ENCODE data around the gene CYP39A1. TPM values are rescaled to one million over a fixed set of nuclear protein-coding genes. Genes with fewer than 3 reads are reported as not detected.

Gene CYP39A1
- total RNA-seq, 1 experiment from 2014 or later, result not detected

GRCh38 chr6:46618726-46619125, 33.9 kb downstream of the CYP39A1 start:
- H3K36me3 ChIP-seq (ENCODE audit: insufficient read depth, low read length, poor library complexity, severe bottlenecking), result no peaks in the 10 kb centered on the region
- intact Hi-C loops (cut with micrococcal nuclease; ENCODE audit: unreplicated experiment), result no loop called here
- TF ChIP-seq EZH2 (IDR thresholded peaks at IDR 0.05; ENCODE audit: borderline replicate concordance, low read depth, low read length, poor library complexity, severe bottlenecking), result no peak
- TF ChIP-seq CTCF (conservative IDR thresholded peaks at IDR 0.05; ENCODE audit: low read depth, low read length), result no peak
- H3K27ac ChIP-seq (ENCODE audit: low read depth, low read length, poor library complexity, severe bottlenecking), result no peak overlapping the region
- no peak for DNase-seq (ENCODE audit: low spot score)
- no peaks in the 10 kb centered on the region for H3K27me3 ChIP-seq (replicated peaks; ENCODE audit: insufficient read depth, low read depth, low read length, poor library complexity)
- no peak overlapping the region for H3K4me3 ChIP-seq (ENCODE audit: low read depth, low read length, poor library complexity, severe bottlenecking)
- no TSS peak for BruUV-seq (replicated peaks)
- ChIA-PET POLR2A (ENCODE audit: low non-redundant PET) (no interaction called here), CTCF (no interaction called here)
- no peaks in the 10 kb centered on the region for H3K4me1 ChIP-seq (ENCODE audit: insufficient read depth, low read length, poor library complexity, severe bottlenecking)
- H3K9me3 ChIP-seq (ENCODE audit: low read depth, low read length, poor library complexity, severe bottlenecking), result no peaks in the 10 kb centered on the region

- no peak for DNase-seq (ENCODE audit: low spot score)
- ChIA-PET CTCF (interaction anchor here (0.6 kb wide), 1 partner anchor 405 kb away, joined by 3 read pairs; no protein-coding TSS in a partner anchor), POLR2A (ENCODE audit: low non-redundant PET) (no interaction called here)
- intact Hi-C loops (cut with micrococcal nuclease; ENCODE audit: unreplicated experiment), result no loop called here
- Histone ChIP-seq H3K4me3 (ENCODE audit: low read depth, low read length, poor library complexity, severe bottlenecking) (no peak overlapping the region), H3K4me1 (ENCODE audit: insufficient read depth, low read length, poor library complexity, severe bottlenecking) (no peaks in the 10 kb centered on the region), H3K9me3 (ENCODE audit: low read depth, low read length, poor library complexity, severe bottlenecking) (no peaks in the 10 kb centered on the region), H3K27me3 (replicated peaks; ENCODE audit: insufficient read depth, low read depth, low read length, poor library complexity) (no peaks in the 10 kb centered on the region), H3K27ac (ENCODE audit: low read depth, low read length, poor library complexity, severe bottlenecking) (no peak overlapping the region), H3K36me3 (ENCODE audit: insufficient read depth, low read length, poor library complexity, severe bottlenecking) (no peaks in the 10 kb centered on the region)
- TF ChIP-seq CTCF (conservative IDR thresholded peaks at IDR 0.05; ENCODE audit: low read depth, low read length), result no peak
- TF ChIP-seq EZH2 (IDR thresholded peaks at IDR 0.05; ENCODE audit: borderline replicate concordance, low read depth, low read length, poor library complexity, severe bottlenecking), result no peak
- no TSS peak for BruUV-seq (replicated peaks)
These were observed 40.0 kb downstream of the CYP39A1 start for GRCh38 chr6:46612645-46613044.

GRCh38 chr6:46610862-46611553, 41.6 kb downstream of the CYP39A1 start:
- H3K36me3 ChIP-seq (ENCODE audit: insufficient read depth, low read length, poor library complexity, severe bottlenecking), result no peaks in the 10 kb centered on the region
- ChIA-PET POLR2A (ENCODE audit: low non-redundant PET) (interaction anchor here (0.6 kb wide), 1 partner anchor 29 kb away, joined by 5 read pairs; no protein-coding TSS in a partner anchor), CTCF (no interaction called here)
- H3K27ac ChIP-seq (ENCODE audit: low read depth, low read length, poor library complexity, severe bottlenecking), result no peak overlapping the region
- no peak overlapping the region for H3K4me3 ChIP-seq (ENCODE audit: low read depth, low read length, poor library complexity, severe bottlenecking)
- no peak for TF ChIP-seq CTCF (conservative IDR thresholded peaks at IDR 0.05; ENCODE audit: low read depth, low read length)
- no peak for TF ChIP-seq EZH2 (IDR thresholded peaks at IDR 0.05; ENCODE audit: borderline replicate concordance, low read depth, low read length, poor library complexity, severe bottlenecking)
- BruUV-seq (replicated peaks), result no TSS peak
- no peak for DNase-seq (ENCODE audit: low spot score)
- no peaks in the 10 kb centered on the region for H3K27me3 ChIP-seq (replicated peaks; ENCODE audit: insufficient read depth, low read depth, low read length, poor library complexity)
- no peaks in the 10 kb centered on the region for H3K4me1 ChIP-seq (ENCODE audit: insufficient read depth, low read length, poor library complexity, severe bottlenecking)
- H3K9me3 ChIP-seq (ENCODE audit: low read depth, low read length, poor library complexity, severe bottlenecking), result no peaks in the 10 kb centered on the region
- intact Hi-C loops (cut with micrococcal nuclease; ENCODE audit: unreplicated experiment), result no loop called here
